ENCODE measurements around the gene MIGA2.
"Not testable (repeated sequence)": the region's sequence is repeated elsewhere in the genome, so short reads cannot be mapped to it uniquely, and the experiment has no call there.

MIGA2 gene

GRCh38 chr9:129035838-129036237 lies 588 bp upstream of the MIGA2 start:
- not testable (repeated sequence) for DNase-seq (ENCODE audit: low read depth in 2 of 2)

GRCh38 chr9:129036923-129037766 lies 719 bp downstream of the MIGA2 start:
- no peak for DNase-seq (ENCODE audit: low read depth in 2 of 2)

- no peak for DNase-seq (ENCODE audit: low read depth in 2 of 2)
Observed at GRCh38 chr9:129037767-129038098, 1.3 kb downstream of the MIGA2 start.

GRCh38 chr9:129038109-129038852 lies 1.9 kb downstream of the MIGA2 start:
- no peak for DNase-seq (ENCODE audit: low read depth in 2 of 2)

- DNase-seq (ENCODE audit: low read depth in 2 of 2): no peak
Observed at GRCh38 chr9:129040113-129040643, 3.8 kb downstream of the MIGA2 start.

GRCh38 chr9:129042016-129042415 lies 5.6 kb downstream of the MIGA2 start:
- DNase-seq (ENCODE audit: low read depth in 2 of 2): no peak

GRCh38 chr9:129052592-129052991 lies 16.2 kb downstream of the MIGA2 start:
- no peak for DNase-seq (ENCODE audit: low read depth in 2 of 2)

GRCh38 chr9:129053020-129053419 lies 16.6 kb downstream of the MIGA2 start:
- DNase-seq (ENCODE audit: low read depth in 2 of 2): no peak

- no peak for DNase-seq (ENCODE audit: low read depth in 2 of 2)
Observed at GRCh38 chr9:129054163-129054851, 17.9 kb downstream of the MIGA2 start.

- DNase-seq (ENCODE audit: low read depth in 2 of 2): no peak
Observed at GRCh38 chr9:129058965-129059795, 22.8 kb downstream of the MIGA2 start.

- no peak for DNase-seq (ENCODE audit: low read depth in 2 of 2)
Observed at GRCh38 chr9:129059796-129060785, 23.7 kb downstream of the MIGA2 start.

- DNase-seq (ENCODE audit: low read depth in 2 of 2): no peak
Observed at GRCh38 chr9:129060991-129061390, 24.6 kb downstream of the MIGA2 start.

GRCh38 chr9:129063061-129063460 lies 26.6 kb downstream of the MIGA2 start:
- no peak for DNase-seq (ENCODE audit: low read depth in 2 of 2)

- no peak for DNase-seq (ENCODE audit: low read depth in 2 of 2)
Observed at GRCh38 chr9:129064499-129064908, 28.1 kb downstream of the MIGA2 start.

- DNase-seq (ENCODE audit: low read depth in 2 of 2): no peak
Observed at GRCh38 chr9:129068110-129068509, 31.7 kb downstream of the MIGA2 start.

GRCh38 chr9:129068990-129069861 lies 32.8 kb downstream of the MIGA2 start:
- DNase-seq (ENCODE audit: low read depth in 2 of 2): peak; percentile 54 to 55

- no peak for DNase-seq (ENCODE audit: low read depth in 2 of 2)
Observed at GRCh38 chr9:129069862-129070641, 33.6 kb downstream of the MIGA2 start.

Data from stimulated activated CD8-positive, alpha-beta memory T cell treated with anti-CD3 and anti-CD28 coated beads, Interleukin-15, amount 100 ng/mL, for 48 hours (primary cell).